Peyer's patch (tissue), 4 donors: ENCODE data around the gene NFATC2IP.

Experiments
- POLR2A ChIP-seq, 2 donors: fragments of 450-650 bp; IDR thresholded peaks; one replicate each; pipeline ENCODE4 v1.5.1; 2017; ENCODE audit warnings: antibody characterized with exemption in 2 of 2, mild to moderate bottlenecking in 2 of 2, moderate library complexity in 2 of 2
- TF ChIP-seq, protein P1 (sequence below), 6 experiments: fragments of 450-650 bp in 4 of 6; fragments of 200-600 bp in 2 of 6; sonication (generic) in 1 of 6; IDR thresholded peaks; one replicate each; pipeline ENCODE4 v1.5.1; 2017 to 2019; ENCODE audit warnings: antibody characterized with exemption in 6 of 6, mild to moderate bottlenecking in 3 of 6, moderate library complexity in 1 of 6

DNA sequence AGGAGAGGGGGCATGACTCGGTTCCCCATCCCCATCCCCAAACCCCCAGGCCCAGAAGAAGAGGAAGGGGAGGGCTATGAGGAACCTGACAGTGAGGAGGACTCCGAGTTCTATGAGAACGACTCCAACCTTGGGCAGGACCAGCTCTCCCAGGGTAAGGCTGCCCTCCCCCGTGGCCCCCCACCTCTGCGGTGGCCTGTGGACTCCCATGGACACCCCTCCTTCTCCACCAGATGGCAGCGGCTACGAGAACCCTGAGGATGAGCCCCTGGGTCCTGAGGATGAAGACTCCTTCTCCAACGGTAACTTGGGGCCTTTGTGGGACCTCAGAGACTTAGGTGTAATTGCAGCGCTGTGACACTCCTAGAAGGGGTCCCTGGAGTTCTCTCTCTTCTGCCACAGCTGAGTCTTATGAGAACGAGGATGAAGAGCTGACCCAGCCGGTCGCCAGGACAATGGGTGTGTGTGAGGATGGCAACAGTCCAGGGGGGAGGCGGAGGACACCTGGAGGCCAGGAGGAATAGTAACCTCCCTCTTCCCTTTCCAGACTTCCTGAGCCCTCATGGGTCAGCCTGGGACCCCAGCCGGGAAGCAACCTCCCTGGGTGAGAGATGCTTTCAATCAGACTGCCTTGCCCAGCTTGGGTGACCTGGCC is 13.4 kb upstream of the NFATC2IP start:
- TF ChIP-seq, protein P1, sequence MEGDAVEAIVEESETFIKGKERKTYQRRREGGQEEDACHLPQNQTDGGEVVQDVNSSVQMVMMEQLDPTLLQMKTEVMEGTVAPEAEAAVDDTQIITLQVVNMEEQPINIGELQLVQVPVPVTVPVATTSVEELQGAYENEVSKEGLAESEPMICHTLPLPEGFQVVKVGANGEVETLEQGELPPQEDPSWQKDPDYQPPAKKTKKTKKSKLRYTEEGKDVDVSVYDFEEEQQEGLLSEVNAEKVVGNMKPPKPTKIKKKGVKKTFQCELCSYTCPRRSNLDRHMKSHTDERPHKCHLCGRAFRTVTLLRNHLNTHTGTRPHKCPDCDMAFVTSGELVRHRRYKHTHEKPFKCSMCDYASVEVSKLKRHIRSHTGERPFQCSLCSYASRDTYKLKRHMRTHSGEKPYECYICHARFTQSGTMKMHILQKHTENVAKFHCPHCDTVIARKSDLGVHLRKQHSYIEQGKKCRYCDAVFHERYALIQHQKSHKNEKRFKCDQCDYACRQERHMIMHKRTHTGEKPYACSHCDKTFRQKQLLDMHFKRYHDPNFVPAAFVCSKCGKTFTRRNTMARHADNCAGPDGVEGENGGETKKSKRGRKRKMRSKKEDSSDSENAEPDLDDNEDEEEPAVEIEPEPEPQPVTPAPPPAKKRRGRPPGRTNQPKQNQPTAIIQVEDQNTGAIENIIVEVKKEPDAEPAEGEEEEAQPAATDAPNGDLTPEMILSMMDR (IDR thresholded peaks at IDR 0.05): no peak
- no peak for TF ChIP-seq POLR2A (IDR thresholded peaks at IDR 0.05)
